DND-41 (cell line): ENCODE measurements around the gene SNX13.

Source experiments
- CTCF ChIP-seq: IDR thresholded peaks from 2 replicates; pipeline ENCODE4 v1.5.1; 2012; ENCODE audit warnings: borderline replicate concordance, low read length, moderate library complexity, mild to moderate bottlenecking; ENCODE audit not compliant: poor library complexity, severe bottlenecking; ENCODE audit errors: extremely low read depth
- EZH2 ChIP-seq: IDR thresholded peaks from 3 replicates; pipeline ENCODE4 v1.6.1; 2012; ENCODE audit warnings: borderline replicate concordance, low read depth, mild to moderate bottlenecking, moderate library complexity, low read length, inconsistent platforms; ENCODE audit not compliant: severe bottlenecking

GRCh38 chr7:17916786-17917185 lies 23.5 kb downstream of the SNX13 start:
- TF ChIP-seq CTCF (no peak), EZH2 (no peak)
